ENCODE results near the gene SELENON. TPM values are rescaled to one million over a fixed set of nuclear protein-coding genes. Genes with fewer than 3 reads are reported as not detected.

Gene SELENON
- total RNA-seq, 1 donor from 2014 or later: 10.2 TPM

GRCh38 chr1:25770541-25771220 is 29.3 kb upstream of the SELENON start:
- intact Hi-C loops (cut with micrococcal nuclease): no loop called here

GRCh38 chr1:25771221-25772114 is 28.5 kb upstream of the SELENON start:
- intact Hi-C loops (cut with micrococcal nuclease): no loop called here

DNA sequence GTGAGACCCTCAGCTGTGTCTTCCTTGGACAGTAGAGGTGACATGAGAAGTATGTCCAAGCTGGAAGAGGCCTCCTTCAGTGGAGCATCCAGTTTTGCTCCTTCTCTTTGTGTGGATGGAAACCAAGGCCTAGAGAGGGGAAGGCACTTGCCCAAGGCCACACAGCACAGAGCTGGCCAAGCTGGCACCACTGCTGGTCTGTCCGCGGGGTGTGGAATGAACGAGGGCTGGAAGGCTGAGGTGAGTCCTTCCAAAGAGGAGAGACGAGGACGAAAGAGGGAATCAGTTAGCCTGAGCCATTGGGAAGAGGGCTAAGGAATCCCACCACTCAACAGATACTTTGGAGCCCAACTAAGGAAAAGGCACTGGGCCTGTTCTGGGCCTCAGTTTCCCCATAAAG is 27.8 kb upstream of the SELENON start:
- intact Hi-C loops (cut with micrococcal nuclease): no loop called here

DNA sequence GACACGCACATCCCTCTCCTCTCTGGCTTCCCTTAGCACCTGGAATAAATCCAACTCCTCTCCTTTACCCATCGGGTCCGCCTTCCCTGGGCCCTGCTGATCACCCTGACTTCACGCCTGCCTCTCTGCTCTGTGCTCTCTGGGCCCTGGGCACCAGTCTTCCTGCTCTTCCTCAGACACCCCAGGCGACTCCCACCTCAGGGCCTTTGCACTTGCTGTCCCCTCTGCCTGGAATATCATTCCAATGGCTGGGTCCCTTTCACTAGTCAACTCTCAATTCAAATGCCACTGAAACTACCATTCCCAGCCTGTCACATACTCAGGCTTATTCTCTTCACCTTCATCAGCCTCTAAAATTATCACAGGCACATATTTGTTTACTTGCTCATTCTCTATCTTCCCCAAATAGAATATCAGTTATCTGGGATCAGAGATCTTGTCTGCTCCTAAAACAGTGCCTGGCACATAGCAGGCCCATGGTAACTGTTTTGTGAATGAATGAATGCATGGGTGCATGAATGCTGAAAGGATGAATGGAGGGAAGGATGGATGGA is 27.2 kb upstream of the SELENON start:
- intact Hi-C loops (cut with micrococcal nuclease): no loop called here

DNA sequence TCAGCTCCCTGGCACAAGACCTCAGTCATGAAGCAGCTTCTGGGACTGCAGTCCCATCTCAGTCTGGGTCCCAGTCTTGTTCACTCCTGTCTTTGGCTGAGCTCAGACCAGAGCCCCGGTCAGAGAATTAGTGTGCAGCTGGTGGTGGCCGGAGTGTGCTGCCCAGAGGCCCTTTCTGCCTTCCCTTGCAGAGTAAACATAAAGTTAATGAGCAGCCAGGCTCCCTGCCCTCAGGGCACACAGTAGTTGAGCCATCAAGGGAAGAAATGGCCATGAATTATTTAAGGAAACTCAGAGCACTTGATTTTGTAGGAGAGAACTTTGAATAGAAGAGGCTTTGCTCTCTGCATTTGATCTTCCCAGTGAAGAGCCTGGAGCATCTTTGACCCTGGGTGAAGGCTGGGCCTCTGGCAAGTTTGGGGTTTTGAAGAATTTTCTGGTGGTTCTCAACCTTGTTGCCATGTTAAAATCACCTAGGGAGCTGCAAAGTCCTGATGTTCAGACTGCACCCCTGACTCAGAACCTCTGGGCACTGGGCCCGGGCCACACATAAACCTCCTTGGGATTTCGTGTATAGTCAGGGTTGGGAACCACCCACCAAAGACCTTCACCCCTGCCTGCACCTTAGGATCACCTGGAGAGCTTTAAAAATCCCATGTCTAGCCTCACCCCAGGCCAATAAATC is 26.4 kb upstream of the SELENON start:
- intact Hi-C loops (cut with micrococcal nuclease): loop anchor here (2.0 kb wide), 2 partner anchors 23 to 155 kb away; no protein-coding TSS in a partner anchor

- intact Hi-C loops (cut with micrococcal nuclease): loop anchor here (2.0 kb wide), 2 partner anchors 22 to 156 kb away; no protein-coding TSS in a partner anchor
These were observed 25.7 kb upstream of the SELENON start for GRCh38 chr1:25774206-25774803.

- intact Hi-C loops (cut with micrococcal nuclease): loop anchor here (1.0 to 2.0 kb wide), 4 partner anchors 22 to 156 kb away; no protein-coding TSS in a partner anchor
These were observed 24.8 kb upstream of the SELENON start for GRCh38 chr1:25774921-25775771.

GRCh38 chr1:25779388-25779787 is 20.6 kb upstream of the SELENON start:
- intact Hi-C loops (cut with micrococcal nuclease): no loop called here

DNA sequence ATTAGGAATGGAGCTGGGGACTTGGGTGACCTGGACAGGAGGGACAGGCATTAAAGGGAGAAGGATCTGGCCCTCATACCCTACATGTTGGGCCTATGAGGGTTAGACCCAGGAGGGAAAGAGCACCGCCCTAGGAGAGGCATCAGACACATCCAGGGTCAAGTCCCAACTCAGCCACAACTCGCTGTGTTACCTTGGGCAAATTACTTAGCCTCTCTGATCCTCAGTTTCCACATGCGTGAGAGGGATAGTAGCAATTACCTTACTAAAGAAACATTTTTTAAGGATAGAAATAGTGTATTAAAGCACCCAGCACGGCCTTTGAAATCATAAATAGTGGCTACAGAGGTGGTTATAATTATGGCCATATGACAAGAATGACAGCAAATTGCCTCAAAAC is 20.1 kb upstream of the SELENON start:
- intact Hi-C loops (cut with micrococcal nuclease): no loop called here

DNA sequence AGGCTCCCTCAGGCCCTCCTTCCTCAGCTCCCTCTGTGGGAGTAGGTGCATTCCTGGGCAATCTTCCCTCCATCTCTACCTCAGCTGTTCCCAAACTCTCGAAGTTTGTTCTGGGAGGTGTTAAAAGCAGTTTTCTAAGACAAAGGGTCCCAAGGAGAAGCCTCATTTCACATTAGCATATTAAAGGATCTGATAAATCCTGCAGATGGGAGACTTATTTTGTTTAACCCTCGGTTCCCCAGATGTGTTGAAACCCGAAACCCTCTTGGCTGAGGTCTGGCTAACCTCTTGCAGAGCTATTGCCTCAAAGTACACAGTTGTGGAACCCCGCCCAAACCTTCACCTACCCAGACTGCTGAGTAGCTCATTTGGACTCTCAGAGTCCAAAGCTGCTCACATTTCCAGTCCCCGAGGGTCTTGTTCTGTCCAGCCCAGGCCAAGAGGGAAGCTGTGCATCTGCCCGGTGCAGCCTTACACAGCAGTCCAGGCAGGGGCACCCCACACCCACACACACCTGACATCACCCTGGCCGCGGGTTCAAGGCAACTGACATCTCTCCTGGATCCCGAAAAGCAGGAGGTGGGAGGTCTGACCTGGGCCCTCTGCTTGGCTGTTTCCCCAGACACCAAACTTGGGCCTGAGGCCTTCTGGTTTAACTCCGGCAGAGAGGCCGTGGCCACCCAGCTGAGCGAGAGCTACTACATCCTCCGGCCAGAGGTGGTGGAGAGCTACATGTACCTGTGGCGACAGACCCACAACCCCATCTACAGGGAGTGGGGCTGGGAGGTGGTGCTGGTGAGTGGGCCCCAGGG is 19.5 kb upstream of the SELENON start:
- intact Hi-C loops (cut with micrococcal nuclease): no loop called here

GRCh38 chr1:25781130-25781433 is 18.9 kb upstream of the SELENON start:
- intact Hi-C loops (cut with micrococcal nuclease): no loop called here

DNA sequence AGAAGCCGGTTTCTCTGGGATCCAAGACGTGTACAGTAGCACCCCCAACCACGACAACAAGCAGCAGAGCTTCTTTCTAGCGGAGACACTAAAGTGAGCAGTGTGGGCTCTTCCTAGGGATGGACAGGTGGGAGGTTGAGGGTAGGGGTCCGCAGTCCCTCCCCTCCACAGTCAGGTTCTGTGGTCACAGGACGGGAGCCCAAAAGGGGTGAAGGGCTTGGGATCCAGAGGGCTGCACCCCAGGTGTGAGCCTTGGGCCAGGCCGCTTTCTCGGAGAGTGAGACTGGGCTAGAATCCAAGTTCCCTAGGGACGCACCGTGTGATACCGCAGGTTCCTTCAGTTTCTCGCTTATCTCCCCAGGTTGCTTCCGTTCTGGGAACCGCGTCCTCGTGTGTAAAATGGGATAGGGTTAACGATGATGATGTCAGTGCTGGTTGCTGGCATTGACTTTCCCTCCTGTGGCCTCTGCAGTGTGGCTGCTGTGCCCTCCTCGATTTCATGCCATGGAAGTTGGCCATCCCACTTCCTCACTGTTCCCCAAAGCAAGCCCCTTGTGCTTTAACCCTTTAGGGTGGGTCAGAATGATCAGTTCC is 17.3 kb upstream of the SELENON start:
- intact Hi-C loops (cut with micrococcal nuclease): no loop called here

DNA sequence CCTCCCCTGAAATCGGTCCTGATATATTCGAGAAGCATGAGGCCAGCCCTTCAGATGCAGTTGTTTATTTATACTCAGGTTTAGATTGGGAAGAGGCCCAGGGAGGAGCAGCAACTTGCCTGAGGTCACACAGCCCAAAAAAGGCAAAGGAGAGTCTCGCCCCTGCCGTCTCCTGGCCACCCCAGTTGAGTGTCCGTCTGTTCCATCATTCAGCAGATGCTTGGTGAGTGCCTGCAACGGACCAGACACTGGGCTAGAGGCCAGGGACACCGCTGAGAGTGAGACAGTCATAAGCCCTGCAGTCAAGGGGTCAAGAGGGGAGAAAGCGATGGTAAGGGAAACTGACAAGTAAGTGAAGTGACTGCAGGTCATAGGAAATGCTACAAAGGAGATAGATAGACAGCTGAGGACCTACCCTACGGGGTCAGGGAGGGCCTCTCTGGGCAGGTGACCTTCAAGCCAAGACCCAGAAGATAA is 15.4 kb upstream of the SELENON start:
- intact Hi-C loops (cut with micrococcal nuclease): no loop called here

- intact Hi-C loops (cut with micrococcal nuclease): no loop called here
These were observed 14.5 kb upstream of the SELENON start for GRCh38 chr1:25785333-25786067.

DNA sequence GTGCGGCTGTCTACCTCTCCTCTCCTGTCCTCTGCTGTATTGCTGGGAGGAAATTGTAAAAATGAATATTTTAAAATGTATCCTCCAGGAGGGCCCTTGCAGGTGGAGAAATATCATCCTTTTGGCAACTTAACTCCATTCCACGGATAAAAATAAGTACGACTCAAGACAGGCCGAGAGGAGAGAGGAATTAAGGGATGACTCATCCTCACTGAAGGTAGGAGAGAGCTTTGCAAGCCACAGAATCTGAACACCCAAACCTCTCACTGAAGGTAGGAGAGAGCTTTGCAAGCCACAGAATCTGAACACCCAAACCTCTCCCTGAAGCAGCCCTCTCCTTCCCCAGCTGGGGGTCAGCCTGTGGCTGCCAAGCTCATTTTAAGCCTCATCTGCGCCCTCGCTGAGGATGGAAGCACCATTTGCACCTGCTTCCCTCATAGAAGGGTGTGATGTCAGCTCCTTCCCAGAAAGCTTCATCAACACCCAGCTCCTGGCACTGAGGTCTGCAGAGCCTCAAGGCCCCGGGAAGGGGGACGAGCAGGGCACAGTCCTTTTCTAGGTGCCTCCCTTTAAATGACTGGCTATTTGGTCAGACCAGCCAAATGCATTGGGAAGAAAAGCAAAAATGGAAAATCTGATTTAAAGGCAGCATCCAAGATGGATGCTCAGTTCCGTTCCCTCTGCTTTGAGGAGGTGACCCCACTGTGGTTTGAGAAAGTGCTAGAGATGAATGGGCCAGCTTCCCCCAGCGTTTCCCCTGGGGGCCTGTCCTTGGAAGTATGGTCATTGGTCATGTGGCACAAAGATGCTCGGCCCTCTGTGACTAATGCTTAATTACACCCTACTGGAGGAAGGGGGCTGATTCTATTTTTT is 12.9 kb upstream of the SELENON start:
- intact Hi-C loops (cut with micrococcal nuclease): no loop called here

GRCh38 chr1:25787760-25788166 is 12.2 kb upstream of the SELENON start:
- intact Hi-C loops (cut with micrococcal nuclease): no loop called here

DNA sequence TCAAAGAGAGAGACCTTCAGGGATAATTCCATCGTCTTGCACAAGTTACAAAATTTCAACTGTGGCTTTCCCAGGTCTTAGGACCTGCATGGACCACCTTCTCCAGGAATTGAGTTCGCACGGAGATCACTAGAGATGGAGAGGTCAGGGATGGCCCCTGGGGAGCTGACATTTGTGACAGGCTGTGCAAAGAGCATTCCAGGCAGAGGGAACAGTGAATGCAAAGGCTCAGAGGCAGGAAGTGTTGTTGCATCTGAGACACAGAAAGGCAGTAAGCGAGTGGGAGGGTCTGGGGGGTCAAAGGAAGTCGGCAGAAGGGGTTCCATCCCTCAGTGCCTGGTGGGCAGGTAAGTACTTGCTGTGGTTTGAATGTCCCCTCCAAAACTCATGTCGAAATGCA is 9.5 kb upstream of the SELENON start:
- intact Hi-C loops (cut with micrococcal nuclease): no loop called here

Data from T-helper 1 cell treated with Interleukin-12 subunit alpha and Interleukin-12 subunit beta and Interleukin-4 antibody, amounts not matched to agents 30 ng/mL and 1 ng/mL, for 36 hours (primary cell).